ENCODE results near the gene RRM2.

The RRM2 gene

GRCh38 chr2:10171006-10171800 is 48.7 kb downstream of the RRM2 start:
- no peak for TF ChIP-seq ZNF274 (IDR thresholded peaks at IDR 0.05; ENCODE audit: low read depth, low read length)
- no peak overlapping the region for H3K4me3 ChIP-seq (ENCODE audit: low read length)

- no peak for TF ChIP-seq ZNF274 (IDR thresholded peaks at IDR 0.05; ENCODE audit: low read depth, low read length)
- no peak overlapping the region for H3K4me3 ChIP-seq (ENCODE audit: low read length)
Observed at GRCh38 chr2:10172033-10172871, 49.7 kb downstream of the RRM2 start.

- no peak overlapping the region for H3K4me3 ChIP-seq (ENCODE audit: low read length)
- no peak for TF ChIP-seq ZNF274 (IDR thresholded peaks at IDR 0.05; ENCODE audit: low read depth, low read length)
Observed at GRCh38 chr2:10173258-10174005, 50.9 kb downstream of the RRM2 start.

- no peak overlapping the region for H3K4me3 ChIP-seq (ENCODE audit: low read length)
- TF ChIP-seq ZNF274 (IDR thresholded peaks at IDR 0.05; ENCODE audit: low read depth, low read length), result no peak
Observed at GRCh38 chr2:10174173-10174572, 51.6 kb downstream of the RRM2 start.

GRCh38 chr2:10175441-10175840 is 52.9 kb downstream of the RRM2 start:
- TF ChIP-seq ZNF274 (IDR thresholded peaks at IDR 0.05; ENCODE audit: low read depth, low read length), result no peak

GRCh38 chr2:10178751-10179150 is 56.2 kb downstream of the RRM2 start:
- no peak for TF ChIP-seq ZNF274 (IDR thresholded peaks at IDR 0.05; ENCODE audit: low read depth, low read length)
- no peak overlapping the region for H3K4me3 ChIP-seq (ENCODE audit: low read length)

More at GRCh38 chr2:10175441-10175840, 52.9 kb downstream of the RRM2 start:
- no peak overlapping the region for H3K4me3 ChIP-seq (ENCODE audit: low read length)

- TF ChIP-seq ZNF274 (IDR thresholded peaks at IDR 0.05; ENCODE audit: low read depth, low read length), result no peak
- H3K4me3 ChIP-seq (ENCODE audit: low read length), result no peak overlapping the region
Observed at GRCh38 chr2:10179422-10179821, 56.9 kb downstream of the RRM2 start.

- H3K4me3 ChIP-seq (ENCODE audit: low read length), result no peak overlapping the region
- TF ChIP-seq ZNF274 (IDR thresholded peaks at IDR 0.05; ENCODE audit: low read depth, low read length), result no peak
Observed at GRCh38 chr2:10180229-10180628, 57.7 kb downstream of the RRM2 start.

Measured in GM08714 (cell line).